ENCODE results near the gene ACTR3.

The ACTR3 gene

GRCh38 chr2:113986762-113987290 lies 96.9 kb downstream of the ACTR3 start:
- no peaks in the 10 kb centered on the region for H3K36me3 ChIP-seq (ENCODE audit: control insufficient read depth, insufficient read depth, low read length)
- no peaks in the 10 kb centered on the region for H3K9me3 ChIP-seq (ENCODE audit: control insufficient read depth, low read length)
- H3K4me1 ChIP-seq (ENCODE audit: control insufficient read depth, insufficient read depth, low read length, poor library complexity, severe bottlenecking), result no peaks in the 10 kb centered on the region
- H3K4me3 ChIP-seq (ENCODE audit: insufficient read depth, low read depth, low read length, poor library complexity, severe bottlenecking), result no peak overlapping the region
- no peaks in the 10 kb centered on the region for H3K27me3 ChIP-seq (replicated peaks; ENCODE audit: control insufficient read depth, insufficient read depth, low read length, poor library complexity, severe bottlenecking)
- no peak overlapping the region for H3K27ac ChIP-seq (ENCODE audit: insufficient read depth, low read length, poor library complexity, severe bottlenecking)
- no peak for DNase-seq

GRCh38 chr2:113992090-113992489 lies 102.2 kb downstream of the ACTR3 start:
- DNase-seq, result no peak
- no peaks in the 10 kb centered on the region for H3K4me1 ChIP-seq (ENCODE audit: control insufficient read depth, insufficient read depth, low read length, poor library complexity, severe bottlenecking)
- H3K9me3 ChIP-seq (ENCODE audit: control insufficient read depth, low read length), result no peaks in the 10 kb centered on the region
- no peak overlapping the region for H3K27ac ChIP-seq (ENCODE audit: insufficient read depth, low read length, poor library complexity, severe bottlenecking)
- no peaks in the 10 kb centered on the region for H3K36me3 ChIP-seq (ENCODE audit: control insufficient read depth, insufficient read depth, low read length)
- H3K27me3 ChIP-seq (replicated peaks; ENCODE audit: control insufficient read depth, insufficient read depth, low read length, poor library complexity, severe bottlenecking), result no peaks in the 10 kb centered on the region
- no peak overlapping the region for H3K4me3 ChIP-seq (ENCODE audit: insufficient read depth, low read depth, low read length, poor library complexity, severe bottlenecking)

GRCh38 chr2:113996671-113997594 lies 107.0 kb downstream of the ACTR3 start:
- Histone ChIP-seq H3K4me3 (ENCODE audit: insufficient read depth, low read depth, low read length, poor library complexity, severe bottlenecking) (no peak overlapping the region), H3K9me3 (ENCODE audit: control insufficient read depth, low read length) (no peaks in the 10 kb centered on the region), H3K4me1 (ENCODE audit: control insufficient read depth, insufficient read depth, low read length, poor library complexity, severe bottlenecking) (no peaks in the 10 kb centered on the region), H3K36me3 (ENCODE audit: control insufficient read depth, insufficient read depth, low read length) (no peaks in the 10 kb centered on the region), H3K27ac (ENCODE audit: insufficient read depth, low read length, poor library complexity, severe bottlenecking) (no peak overlapping the region), H3K27me3 (replicated peaks; ENCODE audit: control insufficient read depth, insufficient read depth, low read length, poor library complexity, severe bottlenecking) (no peaks in the 10 kb centered on the region)
- no peak for DNase-seq

- Histone ChIP-seq H3K27ac (ENCODE audit: insufficient read depth, low read length, poor library complexity, severe bottlenecking) (no peak overlapping the region), H3K4me1 (ENCODE audit: control insufficient read depth, insufficient read depth, low read length, poor library complexity, severe bottlenecking) (no peaks in the 10 kb centered on the region), H3K9me3 (ENCODE audit: control insufficient read depth, low read length) (no peaks in the 10 kb centered on the region), H3K36me3 (ENCODE audit: control insufficient read depth, insufficient read depth, low read length) (no peaks in the 10 kb centered on the region), H3K27me3 (replicated peaks; ENCODE audit: control insufficient read depth, insufficient read depth, low read length, poor library complexity, severe bottlenecking) (no peaks in the 10 kb centered on the region), H3K4me3 (ENCODE audit: insufficient read depth, low read depth, low read length, poor library complexity, severe bottlenecking) (no peak overlapping the region)
- no peak for DNase-seq
These were observed 111.3 kb downstream of the ACTR3 start for GRCh38 chr2:114001152-114001551.

GRCh38 chr2:114001937-114002336 lies 112.0 kb downstream of the ACTR3 start:
- H3K36me3 ChIP-seq (ENCODE audit: control insufficient read depth, insufficient read depth, low read length), result no peaks in the 10 kb centered on the region
- H3K4me3 ChIP-seq (ENCODE audit: insufficient read depth, low read depth, low read length, poor library complexity, severe bottlenecking), result no peak overlapping the region
- no peaks in the 10 kb centered on the region for H3K4me1 ChIP-seq (ENCODE audit: control insufficient read depth, insufficient read depth, low read length, poor library complexity, severe bottlenecking)
- no peaks in the 10 kb centered on the region for H3K27me3 ChIP-seq (replicated peaks; ENCODE audit: control insufficient read depth, insufficient read depth, low read length, poor library complexity, severe bottlenecking)
- H3K27ac ChIP-seq (ENCODE audit: insufficient read depth, low read length, poor library complexity, severe bottlenecking), result no peak overlapping the region
- DNase-seq, result no peak
- H3K9me3 ChIP-seq (ENCODE audit: control insufficient read depth, low read length), result no peaks in the 10 kb centered on the region

- Histone ChIP-seq H3K4me1 (ENCODE audit: control insufficient read depth, insufficient read depth, low read length, poor library complexity, severe bottlenecking) (no peaks in the 10 kb centered on the region), H3K4me3 (ENCODE audit: insufficient read depth, low read depth, low read length, poor library complexity, severe bottlenecking) (no peak overlapping the region), H3K9me3 (ENCODE audit: control insufficient read depth, low read length) (no peaks in the 10 kb centered on the region), H3K27ac (ENCODE audit: insufficient read depth, low read length, poor library complexity, severe bottlenecking) (no peak overlapping the region), H3K36me3 (ENCODE audit: control insufficient read depth, insufficient read depth, low read length) (no peaks in the 10 kb centered on the region), H3K27me3 (replicated peaks; ENCODE audit: control insufficient read depth, insufficient read depth, low read length, poor library complexity, severe bottlenecking) (no peaks in the 10 kb centered on the region)
- DNase-seq, result no peak
These were observed 115.4 kb downstream of the ACTR3 start for GRCh38 chr2:114005110-114005783.

- DNase-seq, result no peak
- Histone ChIP-seq H3K4me3 (ENCODE audit: insufficient read depth, low read depth, low read length, poor library complexity, severe bottlenecking) (no peak overlapping the region), H3K27me3 (replicated peaks; ENCODE audit: control insufficient read depth, insufficient read depth, low read length, poor library complexity, severe bottlenecking) (no peaks in the 10 kb centered on the region)
These were observed 116.6 kb downstream of the ACTR3 start for GRCh38 chr2:114006460-114006859.

GRCh38 chr2:114007436-114007835 lies 117.5 kb downstream of the ACTR3 start:
- Histone ChIP-seq H3K27ac (ENCODE audit: insufficient read depth, low read length, poor library complexity, severe bottlenecking) (no peak overlapping the region), H3K9me3 (ENCODE audit: control insufficient read depth, low read length) (no peaks in the 10 kb centered on the region), H3K4me3 (ENCODE audit: insufficient read depth, low read depth, low read length, poor library complexity, severe bottlenecking) (no peak overlapping the region), H3K27me3 (replicated peaks; ENCODE audit: control insufficient read depth, insufficient read depth, low read length, poor library complexity, severe bottlenecking) (no peaks in the 10 kb centered on the region), H3K36me3 (ENCODE audit: control insufficient read depth, insufficient read depth, low read length) (no peaks in the 10 kb centered on the region), H3K4me1 (ENCODE audit: control insufficient read depth, insufficient read depth, low read length, poor library complexity, severe bottlenecking) (no peaks in the 10 kb centered on the region)
- no peak for DNase-seq

More at GRCh38 chr2:114006460-114006859, 116.6 kb downstream of the ACTR3 start:
- Histone ChIP-seq H3K36me3 (ENCODE audit: control insufficient read depth, insufficient read depth, low read length) (no peaks in the 10 kb centered on the region), H3K27ac (ENCODE audit: insufficient read depth, low read length, poor library complexity, severe bottlenecking) (no peak overlapping the region), H3K4me1 (ENCODE audit: control insufficient read depth, insufficient read depth, low read length, poor library complexity, severe bottlenecking) (no peaks in the 10 kb centered on the region), H3K9me3 (ENCODE audit: control insufficient read depth, low read length) (no peaks in the 10 kb centered on the region)

GRCh38 chr2:114008720-114009119 lies 118.8 kb downstream of the ACTR3 start:
- Histone ChIP-seq H3K36me3 (ENCODE audit: control insufficient read depth, insufficient read depth, low read length) (no peaks in the 10 kb centered on the region), H3K27me3 (replicated peaks; ENCODE audit: control insufficient read depth, insufficient read depth, low read length, poor library complexity, severe bottlenecking) (no peaks in the 10 kb centered on the region), H3K9me3 (ENCODE audit: control insufficient read depth, low read length) (no peaks in the 10 kb centered on the region), H3K4me1 (ENCODE audit: control insufficient read depth, insufficient read depth, low read length, poor library complexity, severe bottlenecking) (no peaks in the 10 kb centered on the region), H3K4me3 (ENCODE audit: insufficient read depth, low read depth, low read length, poor library complexity, severe bottlenecking) (no peak overlapping the region), H3K27ac (ENCODE audit: insufficient read depth, low read length, poor library complexity, severe bottlenecking) (no peak overlapping the region)
- no peak for DNase-seq

Data from effector memory CD4-positive, alpha-beta T cell (primary cell).